NCI-H2081 treated with DMSO at 0.1 percent for 48 hours (cell line): ENCODE measurements around the gene INTS3.
"Not testable (repeated sequence)": the region's sequence is repeated elsewhere in the genome, so short reads cannot be mapped to it uniquely, and the experiment has no call there.

ENCODE experiments used
- DNase-seq: peaks from one replicate; lab custom pipeline; 2025; lab: John Stamatoyannopoulos, UW

INTS3 gene

DNA sequence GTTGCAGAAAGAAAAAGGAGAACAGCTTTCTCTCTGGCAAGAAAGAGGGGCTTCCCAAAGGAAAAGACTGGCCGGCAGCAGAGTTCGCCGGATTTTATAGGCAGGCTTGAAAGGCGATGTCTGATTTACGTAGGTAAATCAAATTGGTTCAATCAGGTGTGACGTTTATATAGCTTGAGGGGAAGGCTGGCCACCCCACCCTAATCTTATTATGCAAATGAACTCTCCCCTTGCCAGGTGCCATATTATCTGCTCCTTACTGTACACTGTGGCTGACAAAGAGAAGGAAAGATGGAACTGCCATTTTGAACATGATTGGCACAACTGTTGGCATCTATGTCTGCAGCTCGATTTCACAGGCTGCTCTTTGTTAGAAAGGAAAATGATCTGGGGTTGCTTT is 16.8 kb upstream of the INTS3 start:
- no peak for DNase-seq

DNA sequence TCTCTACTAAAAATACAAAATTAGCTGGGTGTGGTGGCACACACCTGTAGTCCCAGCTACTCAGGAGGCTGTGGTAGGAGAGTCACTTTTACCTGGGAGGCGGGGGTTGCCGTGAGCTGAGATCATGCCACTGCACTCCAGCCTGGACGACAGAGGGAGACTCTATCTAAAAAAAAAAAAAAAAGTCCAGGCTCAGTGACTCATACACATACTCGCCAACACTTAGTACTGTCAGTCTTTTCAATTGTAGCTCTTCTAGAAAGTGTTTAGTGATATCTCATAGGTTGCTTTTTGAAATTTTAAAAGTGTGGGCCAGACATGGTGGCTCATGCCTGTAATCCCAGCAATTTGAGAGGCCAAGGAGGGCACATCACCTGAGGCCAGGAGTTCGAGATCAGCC is 11.6 kb upstream of the INTS3 start:
- not testable (repeated sequence) for DNase-seq

DNA sequence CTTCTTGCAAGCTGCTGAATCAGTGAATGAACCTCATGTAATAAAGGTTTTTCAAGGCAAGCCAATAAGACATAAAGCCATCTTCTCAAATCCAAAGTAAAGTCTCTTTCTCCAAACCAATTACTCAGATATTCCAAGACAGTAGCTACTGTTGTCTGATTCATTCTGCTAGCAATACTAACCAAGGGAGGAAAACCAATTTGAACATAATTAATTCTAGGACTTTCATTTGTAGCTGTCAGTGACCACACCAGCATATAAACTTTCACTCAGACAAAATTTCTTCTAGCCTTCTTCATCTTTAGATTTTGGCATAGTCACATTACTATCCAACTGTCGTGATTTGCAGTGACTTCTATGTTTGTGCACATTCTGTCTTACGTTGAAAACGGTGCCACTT is 10.5 kb upstream of the INTS3 start:
- no peak for DNase-seq

DNA sequence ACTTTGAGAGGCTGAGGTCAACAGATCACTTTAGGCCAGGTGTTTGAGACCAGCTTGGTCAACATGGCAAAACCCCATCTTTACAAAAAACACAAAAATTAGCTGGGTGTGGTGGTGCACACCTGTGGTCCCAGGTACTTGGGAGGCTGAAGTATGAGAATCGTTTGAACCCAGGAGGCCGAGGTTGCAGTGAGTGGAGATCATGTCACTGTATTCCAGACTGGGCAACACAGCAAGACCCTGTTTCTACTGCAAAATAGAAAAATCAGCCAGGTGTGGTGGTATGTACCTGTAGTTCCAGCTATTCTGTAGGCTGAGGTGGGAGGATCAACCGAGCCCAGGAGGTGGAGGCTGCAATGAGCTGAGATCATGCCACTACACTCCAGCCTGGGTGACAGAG is 4.2 kb upstream of the INTS3 start:
- DNase-seq: no peak

DNA sequence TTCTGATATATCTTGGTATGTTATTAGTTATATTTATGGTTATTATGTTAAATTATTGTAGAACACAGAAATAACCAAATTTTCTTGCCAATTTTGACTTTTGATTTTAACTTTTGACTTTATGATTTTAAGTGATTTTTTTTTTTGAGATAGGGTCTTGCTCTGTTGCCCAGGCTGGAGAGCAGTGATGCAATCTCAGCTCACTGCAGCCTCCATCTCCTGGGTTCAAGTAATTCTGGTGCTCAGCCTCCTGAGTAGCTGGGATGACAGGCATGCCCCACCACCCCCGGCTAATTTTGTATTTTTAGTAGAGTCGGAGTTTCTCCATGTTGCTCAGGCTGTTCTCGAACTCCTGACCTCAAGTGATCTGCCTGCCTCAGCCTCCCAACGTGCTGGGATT is 3.2 kb upstream of the INTS3 start:
- DNase-seq: not testable (repeated sequence)

DNA sequence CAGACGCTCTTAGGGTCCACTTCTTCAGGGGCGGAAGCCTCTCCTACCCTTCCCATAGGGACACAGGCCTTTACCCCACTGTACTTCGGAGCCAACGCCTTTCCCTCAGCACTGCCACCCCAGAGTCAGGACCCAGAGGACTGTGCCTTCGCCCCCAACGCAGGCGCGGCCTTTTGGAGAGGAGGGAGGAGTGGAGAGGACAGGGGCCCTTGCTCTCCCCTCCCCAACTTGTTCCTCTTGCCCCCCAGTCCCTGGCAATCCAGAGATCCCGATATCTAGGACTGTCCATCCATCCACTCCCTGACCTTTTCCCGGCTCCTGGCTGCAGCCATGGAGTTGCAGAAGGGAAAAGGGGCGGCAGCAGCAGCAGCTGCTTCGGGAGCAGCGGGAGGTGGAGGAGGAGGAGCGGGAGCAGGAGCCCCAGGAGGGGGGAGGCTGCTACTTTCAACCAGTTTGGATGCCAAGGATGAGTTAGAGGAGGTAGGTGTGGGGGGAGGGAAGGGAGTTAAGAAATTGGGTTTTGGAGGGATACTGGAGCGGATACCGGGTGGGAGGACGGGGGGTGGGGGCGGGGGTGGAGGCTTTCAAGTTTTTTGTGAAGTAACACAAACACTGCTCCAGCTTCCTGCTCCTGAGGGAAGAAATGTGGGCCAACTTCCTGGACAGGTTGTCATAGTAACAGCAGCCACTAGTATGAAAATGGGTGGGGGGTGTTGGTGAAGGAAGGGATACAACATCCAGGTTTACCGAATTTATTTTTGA is 636 bp downstream of the INTS3 start:
- DNase-seq: no peak

DNA sequence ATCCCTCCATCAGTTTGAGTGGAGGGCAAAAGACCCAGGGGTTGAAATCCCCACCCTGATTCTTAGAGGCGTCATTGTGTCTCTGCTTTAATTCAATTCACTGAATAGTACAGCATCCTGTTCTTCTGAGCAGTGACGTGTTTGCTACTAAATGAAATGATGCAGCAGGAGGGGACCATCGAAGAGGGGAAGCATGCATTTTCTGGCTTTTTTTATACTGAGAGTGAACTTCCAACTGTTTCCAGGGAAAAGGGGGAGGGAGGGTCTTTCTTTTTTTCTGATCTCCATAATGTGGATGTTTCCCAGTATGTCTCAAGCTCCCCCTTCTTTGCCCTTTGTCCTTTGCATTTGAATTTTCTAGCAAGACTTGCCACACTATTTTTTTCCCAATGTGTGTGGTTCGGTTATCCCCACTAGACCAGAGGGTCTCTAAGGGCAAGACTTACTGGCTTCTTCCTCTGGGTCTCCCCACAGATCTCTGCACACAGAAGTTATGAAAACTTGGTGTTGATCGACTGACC is 2.7 kb downstream of the INTS3 start:
- DNase-seq: no peak

DNA sequence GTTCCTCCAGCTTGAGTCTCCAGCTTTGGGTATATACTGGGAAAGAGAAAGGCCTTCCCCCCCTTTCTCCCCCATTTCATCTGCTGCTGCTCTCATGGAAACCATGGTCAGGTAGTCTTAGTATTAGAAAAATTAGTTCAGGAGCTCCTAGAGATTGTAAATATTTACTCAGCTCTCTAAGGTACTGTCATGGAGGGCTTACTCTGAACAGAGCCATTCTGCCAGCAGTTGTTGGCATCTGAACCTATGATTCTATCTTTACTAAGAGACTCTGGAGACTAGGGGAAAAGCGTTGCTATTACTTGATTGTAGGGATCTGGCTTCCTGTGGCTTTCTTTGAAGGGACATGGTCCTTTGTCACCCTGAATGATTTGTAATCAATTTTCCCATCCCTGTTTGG is 6.1 kb downstream of the INTS3 start:
- DNase-seq: peak; percentile 50

DNA sequence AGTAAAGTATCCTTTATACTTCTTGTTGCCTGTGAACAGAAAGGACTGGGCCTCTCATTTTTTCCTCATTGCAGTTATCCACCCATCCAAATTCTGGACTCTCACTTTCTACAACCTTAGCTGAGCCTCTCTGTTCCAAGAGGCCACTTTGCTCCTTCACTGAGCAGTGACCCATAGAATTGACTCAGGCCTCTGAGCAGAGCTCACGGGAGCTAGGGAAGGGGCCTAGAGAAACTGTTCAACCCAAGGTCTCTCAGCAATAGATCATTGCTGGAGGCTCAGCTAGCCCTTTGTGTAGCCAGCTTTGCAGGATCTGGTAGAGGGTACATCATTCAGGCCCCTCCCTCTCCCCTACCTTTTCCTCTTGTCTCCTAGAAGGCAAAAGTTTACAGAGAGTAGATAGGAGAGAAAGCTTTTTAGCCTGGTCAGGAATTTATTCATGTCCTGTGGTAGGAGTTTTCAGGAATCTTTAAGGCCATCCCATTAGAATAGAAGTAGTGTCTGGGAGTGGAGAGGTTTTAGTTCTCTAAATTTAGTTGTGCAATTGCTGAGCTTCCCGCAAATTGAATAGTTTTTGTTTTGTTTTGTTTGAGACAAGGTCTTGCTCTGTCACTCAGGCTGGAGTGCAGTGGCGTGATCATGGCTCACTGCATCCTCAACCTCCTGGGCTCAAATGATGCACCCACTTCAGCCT is 6.7 kb downstream of the INTS3 start:
- no peak for DNase-seq

DNA sequence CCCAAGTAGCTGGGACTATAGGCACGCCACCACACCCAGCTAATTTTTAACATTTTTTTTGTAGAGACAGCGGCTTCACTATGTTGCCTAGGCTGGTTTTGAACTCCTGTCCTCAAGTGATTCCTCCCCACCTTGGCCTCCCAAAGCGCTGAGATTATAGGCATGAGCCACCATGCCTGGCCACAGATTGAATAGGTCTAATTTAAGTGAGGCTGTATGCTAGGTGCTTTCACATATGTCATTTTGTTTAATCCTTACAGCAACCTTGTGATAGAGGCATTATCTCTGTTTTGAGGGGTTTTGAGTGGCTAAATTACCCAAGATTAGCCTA is 7.2 kb downstream of the INTS3 start:
- no peak for DNase-seq

DNA sequence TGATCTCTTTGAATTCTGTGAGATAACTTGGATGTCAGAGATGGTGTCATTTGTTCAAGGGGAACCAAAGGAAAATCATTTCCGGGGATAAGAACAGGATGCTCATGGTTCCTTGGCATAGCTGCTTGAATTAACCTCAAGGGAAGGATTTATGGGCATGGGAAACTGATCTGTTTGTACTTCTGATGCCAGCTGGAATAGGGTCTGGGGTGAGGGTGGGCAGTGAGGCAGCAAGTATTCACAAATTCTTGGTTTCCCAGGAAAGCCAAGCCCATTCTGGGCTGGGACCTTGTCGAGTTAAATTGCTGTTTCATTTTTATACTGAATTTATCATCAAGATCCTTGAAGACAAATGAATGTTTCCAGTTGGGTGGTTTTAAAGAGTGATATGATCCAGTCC is 14.1 kb downstream of the INTS3 start:
- no peak for DNase-seq

DNA sequence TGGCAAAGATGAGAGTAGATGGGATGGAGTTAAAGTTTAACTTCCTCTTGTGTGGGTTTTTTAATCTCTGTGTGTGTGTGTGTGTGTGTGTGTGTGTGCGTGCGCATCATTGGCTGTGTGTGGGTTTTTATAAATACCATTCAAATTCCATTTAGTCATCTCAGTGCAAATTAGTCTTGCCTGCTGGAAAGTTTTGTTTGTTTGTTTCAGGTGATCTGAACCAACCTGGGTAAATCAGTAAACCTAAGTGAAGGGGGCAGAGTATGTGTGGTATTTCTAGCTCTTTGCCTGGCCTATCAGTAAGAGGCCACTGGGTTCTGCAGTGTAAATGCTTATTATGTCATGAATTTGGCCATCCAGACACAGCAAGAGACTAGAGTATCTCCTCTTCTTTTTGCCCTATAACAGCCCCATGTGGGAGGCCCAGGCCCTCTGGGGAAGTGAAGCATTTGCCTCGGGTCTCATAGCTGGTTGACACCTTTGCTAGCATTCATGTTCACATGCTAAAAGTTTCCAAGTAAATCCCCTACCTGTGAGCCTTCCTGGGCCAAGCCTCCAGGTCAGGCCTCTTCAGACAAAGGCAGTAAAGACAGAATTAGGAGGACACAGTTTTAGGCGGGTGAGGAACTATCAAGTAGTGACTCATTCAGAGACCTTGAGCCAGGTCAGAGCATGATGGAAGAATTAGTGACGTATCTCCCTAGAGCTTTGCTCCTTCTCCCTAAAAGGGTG is 14.7 kb downstream of the INTS3 start:
- DNase-seq: no peak

DNA sequence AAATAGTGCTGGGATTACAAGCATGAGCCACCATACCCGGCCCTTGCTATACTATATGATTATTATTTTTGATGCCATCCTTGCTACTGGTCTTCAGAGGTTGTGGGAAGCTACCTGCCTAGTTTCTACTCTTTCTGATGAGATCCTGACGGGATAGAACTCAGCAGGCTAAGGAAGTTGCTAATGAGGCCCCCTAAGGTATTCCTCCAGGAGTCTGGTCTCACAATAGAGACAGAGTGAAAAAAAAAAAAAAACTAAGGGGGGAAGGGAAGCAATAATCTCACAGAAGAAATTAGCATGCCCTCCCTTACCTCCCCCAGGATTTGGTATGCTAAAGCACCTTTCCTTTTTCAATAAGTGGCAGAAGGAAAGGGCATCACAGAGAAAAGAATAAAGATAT is 17.6 kb downstream of the INTS3 start:
- DNase-seq: no peak

DNA sequence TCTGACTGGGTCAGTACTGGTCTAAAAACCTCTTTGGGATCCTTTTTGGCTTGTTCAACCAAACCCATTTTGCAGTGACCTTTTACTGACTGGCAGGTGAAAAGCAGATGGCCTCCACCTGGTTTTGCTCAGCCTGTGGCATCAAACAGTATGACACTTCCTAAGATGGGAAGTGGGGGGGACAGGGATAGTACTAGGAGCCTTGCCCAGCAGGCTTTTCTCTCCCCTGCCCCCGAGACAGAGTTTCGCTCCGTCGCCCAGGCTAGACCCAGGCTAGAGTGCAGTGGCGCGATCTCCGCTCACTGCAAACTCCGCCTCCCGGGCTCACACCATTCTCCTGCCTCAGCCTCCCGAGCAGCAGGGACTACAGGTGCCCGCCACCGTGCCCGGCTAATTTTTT is 18.3 kb downstream of the INTS3 start:
- DNase-seq: no peak

DNA sequence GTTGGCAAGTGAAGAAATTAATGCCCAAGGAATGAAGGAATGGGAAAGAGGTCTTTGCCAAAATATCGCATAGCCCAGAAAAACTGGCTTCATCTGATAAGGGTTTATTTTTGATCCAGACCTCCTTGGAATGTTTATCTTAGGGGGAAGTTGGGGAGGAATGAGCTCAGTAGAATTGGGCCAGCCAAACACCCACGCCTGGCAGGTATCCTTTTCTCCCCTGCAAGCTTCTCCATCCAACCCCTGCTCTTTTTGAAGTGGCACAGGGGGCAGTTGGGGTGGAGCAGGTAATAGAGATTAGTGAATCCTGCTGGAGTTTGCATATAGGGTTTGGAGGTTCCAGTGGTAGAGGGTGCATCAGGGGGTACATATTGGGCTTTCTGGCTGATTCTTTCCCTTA is 21.1 kb downstream of the INTS3 start:
- no peak for DNase-seq

DNA sequence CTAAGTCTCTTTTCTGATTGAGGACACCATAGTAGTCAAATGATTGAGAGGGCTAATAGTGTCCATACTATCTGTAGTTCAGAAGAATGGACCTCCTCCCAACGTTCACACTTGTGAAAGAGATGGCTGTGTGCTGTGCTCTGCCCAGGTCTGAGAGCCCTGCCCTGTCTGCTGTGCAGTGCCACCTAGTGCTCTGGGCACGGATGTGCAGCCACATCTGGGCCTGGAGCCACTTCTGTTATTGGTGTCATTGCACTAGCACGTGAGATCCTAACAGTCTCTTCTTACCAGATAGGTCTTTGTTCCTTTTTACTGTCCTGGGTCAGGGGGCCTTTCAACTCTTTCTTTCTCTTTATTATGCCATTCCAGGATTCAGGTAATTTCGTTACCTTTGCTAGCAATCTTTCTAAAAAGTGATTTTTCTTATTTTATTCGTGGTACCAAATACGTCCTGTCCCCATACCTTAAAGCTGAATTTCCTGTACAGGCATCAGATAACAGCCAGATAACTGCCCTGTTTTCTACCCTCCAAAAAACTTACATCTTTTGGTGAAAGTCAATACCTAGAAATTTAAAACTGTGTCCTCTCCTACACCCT is 21.7 kb downstream of the INTS3 start:
- peak; percentile 58 for DNase-seq

DNA sequence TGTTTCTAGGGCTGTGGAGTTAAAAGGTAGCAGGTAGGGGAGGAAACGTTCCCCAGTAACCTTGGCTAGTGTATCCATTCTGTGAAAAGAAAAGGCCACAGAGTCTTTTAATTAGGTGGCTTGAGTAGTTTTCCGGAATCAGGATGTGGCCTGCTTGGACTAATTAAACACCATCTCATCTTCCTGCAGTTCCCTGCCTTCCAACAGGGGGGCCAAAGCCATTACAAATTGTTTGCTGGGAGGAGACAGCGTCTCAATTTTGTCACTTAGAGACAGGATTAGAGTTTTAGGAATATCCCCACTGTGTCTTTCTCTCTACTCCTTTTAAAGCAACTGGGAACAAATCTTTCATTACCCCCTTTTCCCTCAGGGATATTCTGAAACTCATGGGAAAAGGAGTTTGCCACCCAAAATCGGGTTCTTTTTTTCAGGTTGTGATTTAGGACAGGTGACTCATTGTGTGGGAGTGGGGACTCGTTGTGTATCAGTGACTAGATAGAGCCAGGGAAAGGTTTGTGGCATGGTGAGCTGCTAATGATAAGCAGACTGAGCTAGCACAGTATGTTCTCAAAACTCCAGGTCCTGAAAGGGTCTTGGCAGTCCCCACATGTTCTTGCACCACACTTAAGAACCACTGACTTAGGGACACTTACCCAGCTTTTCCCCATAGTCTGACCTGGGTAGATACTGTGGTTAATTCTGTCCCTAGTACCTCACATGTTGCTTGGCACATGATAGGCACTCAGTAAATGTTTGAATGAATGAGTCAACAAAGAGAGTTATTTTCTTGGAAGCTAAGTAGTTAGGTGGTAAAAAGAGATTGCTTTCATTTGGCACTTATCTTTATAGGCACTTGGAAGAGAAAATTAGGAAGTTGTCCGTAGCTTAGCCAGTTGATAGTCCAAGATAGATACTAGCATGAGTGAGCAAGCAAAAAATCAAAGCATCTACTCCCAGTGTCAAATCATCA is 22.5 kb downstream of the INTS3 start:
- no peak for DNase-seq

DNA sequence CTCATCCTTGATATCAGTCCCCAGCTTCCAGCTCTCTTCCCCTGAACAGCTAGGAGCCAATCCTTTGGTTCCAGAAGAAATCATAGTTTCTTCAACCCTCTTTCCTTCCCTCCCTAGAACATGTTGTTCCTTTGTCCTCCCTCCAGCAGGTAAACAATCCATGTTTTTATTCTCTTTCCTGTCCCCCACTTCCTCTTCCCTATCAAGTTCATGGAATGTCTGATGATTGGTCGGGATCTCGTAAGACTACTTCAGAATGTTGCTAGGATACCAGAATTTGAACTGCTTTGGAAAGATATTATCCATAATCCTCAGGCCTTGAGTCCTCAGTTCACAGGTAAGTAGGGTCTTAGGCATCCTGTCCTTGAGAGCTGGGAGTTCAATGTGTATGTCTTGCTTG is 24.2 kb downstream of the INTS3 start:
- DNase-seq: no peak

DNA sequence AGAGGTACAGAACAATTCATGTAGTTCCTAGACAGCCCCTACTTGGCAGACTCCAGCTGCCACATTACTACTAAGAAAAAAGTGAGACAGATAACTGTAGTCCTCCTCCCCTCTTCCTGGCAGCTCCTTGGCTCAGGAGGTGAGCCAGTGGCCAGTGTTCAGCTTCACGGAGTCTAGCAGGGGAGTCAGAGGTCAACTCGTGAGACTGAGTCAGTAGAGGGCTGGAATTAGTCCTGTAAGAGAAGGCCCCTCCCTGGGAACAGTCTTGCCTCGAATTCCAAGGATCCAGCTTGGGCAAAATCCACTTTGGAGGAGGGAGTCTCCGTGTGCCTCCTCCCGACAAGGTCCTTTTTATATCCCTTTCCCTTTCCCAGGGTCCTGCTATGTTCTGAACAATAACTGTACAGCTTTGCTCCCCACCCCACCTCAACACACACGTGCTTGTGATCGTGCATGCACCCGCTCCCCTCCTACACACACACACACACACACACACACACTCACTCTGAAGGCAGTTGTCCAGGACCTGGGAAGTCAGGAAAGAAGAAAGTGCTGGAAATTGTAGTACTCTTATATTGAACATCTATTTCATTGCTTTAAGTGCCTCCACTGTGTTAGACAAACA is 24.8 kb downstream of the INTS3 start:
- DNase-seq: no peak

DNA sequence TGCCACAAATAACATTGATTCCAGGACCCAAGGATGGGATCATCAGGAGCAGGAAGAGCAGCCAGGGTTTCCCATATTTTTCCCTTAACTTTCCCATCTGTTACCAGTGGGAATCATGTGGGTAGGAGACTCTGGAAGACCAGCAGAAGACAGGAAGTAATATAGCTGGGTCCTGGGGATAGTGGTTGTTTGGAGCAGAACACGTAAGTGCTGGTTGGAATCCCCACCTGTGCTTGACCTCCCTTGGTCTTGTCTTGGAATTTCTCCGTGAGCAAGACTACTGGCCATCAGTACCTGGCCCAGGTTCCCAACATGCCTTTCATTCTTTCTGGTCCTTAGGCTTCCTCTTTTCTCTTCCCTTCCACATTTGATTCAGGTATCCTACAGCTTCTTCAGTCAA is 26.4 kb downstream of the INTS3 start:
- DNase-seq: no peak

DNA sequence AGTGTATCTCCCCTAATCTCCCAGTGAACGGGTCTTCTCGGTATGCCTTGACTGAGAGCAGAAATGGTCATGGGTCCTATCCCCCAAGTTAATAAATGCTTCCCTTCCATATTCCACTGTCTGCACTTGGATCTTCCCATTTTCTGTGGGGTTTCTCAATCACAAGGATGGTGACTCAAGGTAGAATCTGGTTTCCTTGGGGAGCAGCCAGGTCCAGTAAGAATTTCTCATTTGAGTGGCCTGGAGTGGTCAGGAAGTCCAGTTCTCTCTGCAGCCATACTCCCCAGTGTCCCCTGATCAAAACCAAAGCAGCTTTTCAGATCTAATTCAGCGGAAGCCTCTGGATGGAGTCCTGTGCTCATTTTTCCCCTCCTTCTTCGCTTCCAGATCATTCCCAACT is 32.6 kb downstream of the INTS3 start:
- DNase-seq: no peak
